NB4 (cell line): Measurements from ENCODE around the gene SPX.

Source experiments
- DNase-seq: peaks from one replicate; pipeline ENCODE4 v3.0.0; 2010; ENCODE audit warnings: low read depth
- H3K4me3 ChIP-seq: one replicate; pipeline ENCODE4 v1.5.1; 2011; ENCODE audit warnings: mild to moderate bottlenecking, low read depth, low read length, moderate library complexity
- MYC ChIP-seq: IDR thresholded peaks from 2 replicates; pipeline ENCODE4 v1.6.1; 2011; ENCODE audit warnings: low read depth, low read length
- POLR2A ChIP-seq: IDR thresholded peaks from 2 replicates; pipeline ENCODE4 v1.6.1; 2011; ENCODE audit warnings: mild to moderate bottlenecking; ENCODE audit not compliant: insufficient read length; ENCODE audit errors: extremely low read depth
- TF ChIP-seq, protein P1 (sequence below): IDR thresholded peaks from one replicate; pipeline ENCODE4 v1.5.1; 2012; ENCODE audit warnings: low read depth, low read length
- TF ChIP-seq, protein P2 (sequence below): IDR thresholded peaks from 2 replicates; pipeline ENCODE4 v1.6.1; 2011; ENCODE audit warnings: low read depth, low read length

The SPX gene

DNA sequence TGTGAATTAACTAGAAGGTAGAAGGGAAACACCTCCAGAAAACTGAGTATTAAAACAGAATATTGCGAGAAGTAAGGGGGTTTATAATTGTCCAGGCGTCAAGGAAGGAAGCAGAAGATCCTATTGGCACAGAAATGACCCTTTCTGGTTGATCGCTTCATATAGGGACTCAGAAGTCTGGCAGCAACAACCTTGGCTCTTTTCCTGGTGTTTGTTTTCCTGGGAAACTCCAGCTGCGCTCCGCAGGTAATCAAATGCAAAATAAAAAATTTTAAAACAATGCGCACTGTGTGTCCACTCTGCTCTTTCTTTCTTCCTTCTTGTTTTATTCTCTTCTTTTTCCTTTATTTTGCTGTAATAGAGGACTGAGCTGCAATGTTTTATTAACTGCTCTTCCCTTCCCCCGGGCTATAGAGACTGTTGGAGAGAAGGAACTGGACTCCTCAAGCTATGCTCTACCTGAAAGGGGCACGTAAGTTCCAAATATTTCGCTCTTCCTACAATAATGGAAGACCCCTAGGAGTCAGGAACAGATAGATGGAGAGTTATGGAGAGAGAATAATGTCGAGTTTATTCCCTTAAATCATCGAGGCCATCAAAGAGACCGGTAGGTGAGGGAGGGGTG lies 737 bp downstream of the SPX start:
- TF ChIP-seq, protein P1, sequence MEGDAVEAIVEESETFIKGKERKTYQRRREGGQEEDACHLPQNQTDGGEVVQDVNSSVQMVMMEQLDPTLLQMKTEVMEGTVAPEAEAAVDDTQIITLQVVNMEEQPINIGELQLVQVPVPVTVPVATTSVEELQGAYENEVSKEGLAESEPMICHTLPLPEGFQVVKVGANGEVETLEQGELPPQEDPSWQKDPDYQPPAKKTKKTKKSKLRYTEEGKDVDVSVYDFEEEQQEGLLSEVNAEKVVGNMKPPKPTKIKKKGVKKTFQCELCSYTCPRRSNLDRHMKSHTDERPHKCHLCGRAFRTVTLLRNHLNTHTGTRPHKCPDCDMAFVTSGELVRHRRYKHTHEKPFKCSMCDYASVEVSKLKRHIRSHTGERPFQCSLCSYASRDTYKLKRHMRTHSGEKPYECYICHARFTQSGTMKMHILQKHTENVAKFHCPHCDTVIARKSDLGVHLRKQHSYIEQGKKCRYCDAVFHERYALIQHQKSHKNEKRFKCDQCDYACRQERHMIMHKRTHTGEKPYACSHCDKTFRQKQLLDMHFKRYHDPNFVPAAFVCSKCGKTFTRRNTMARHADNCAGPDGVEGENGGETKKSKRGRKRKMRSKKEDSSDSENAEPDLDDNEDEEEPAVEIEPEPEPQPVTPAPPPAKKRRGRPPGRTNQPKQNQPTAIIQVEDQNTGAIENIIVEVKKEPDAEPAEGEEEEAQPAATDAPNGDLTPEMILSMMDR, result no peak
- TF ChIP-seq, protein P2, sequence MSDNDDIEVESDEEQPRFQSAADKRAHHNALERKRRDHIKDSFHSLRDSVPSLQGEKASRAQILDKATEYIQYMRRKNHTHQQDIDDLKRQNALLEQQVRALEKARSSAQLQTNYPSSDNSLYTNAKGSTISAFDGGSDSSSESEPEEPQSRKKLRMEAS, result no peak
- TF ChIP-seq MYC (no peak), POLR2A (no peak)
- no peak overlapping the region for H3K4me3 ChIP-seq
- no peak for DNase-seq

DNA sequence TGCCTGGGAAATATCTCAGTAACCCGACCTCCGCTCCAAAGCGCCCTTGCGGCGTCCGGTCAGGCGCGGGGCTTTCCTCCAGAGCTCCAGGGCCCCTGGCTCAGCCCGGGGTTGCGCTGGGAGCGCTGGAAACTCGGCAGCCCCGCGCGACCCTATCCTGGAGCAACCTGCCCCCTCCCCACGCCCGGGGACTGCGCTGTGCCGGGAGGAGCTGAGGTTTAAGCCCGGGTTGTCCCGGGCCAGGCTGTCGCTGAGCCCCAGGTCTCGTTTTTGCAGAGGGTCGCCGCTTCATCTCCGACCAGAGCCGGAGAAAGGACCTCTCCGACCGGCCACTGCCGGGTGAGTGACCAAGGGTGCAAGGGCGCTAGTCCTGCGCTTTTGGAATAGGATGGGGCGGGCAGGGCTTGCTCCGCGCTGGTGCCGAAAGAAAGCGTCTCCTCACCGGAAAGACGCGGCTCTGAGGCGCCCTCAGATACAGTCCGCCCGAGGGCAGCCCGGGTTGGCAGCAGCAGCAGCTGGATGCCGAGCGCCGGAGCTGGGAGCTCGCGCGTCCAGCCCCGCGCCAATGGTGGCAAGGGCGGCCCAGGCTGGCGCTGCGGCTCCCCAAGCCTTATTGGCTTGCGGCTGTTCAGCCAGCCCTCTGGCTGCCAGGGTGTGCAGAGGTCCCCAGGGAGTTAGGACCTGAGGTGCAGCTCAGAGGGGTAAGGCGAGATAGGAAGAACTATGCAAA lies 1.5 kb downstream of the SPX start:
- peak; percentile 87 for DNase-seq
- TF ChIP-seq, protein P2, result no peak
- no peak for TF ChIP-seq POLR2A
- TF ChIP-seq, protein P1, result no peak
- no peak for TF ChIP-seq MYC
- peak overlapping the region; percentile 47 for H3K4me3 ChIP-seq

DNA sequence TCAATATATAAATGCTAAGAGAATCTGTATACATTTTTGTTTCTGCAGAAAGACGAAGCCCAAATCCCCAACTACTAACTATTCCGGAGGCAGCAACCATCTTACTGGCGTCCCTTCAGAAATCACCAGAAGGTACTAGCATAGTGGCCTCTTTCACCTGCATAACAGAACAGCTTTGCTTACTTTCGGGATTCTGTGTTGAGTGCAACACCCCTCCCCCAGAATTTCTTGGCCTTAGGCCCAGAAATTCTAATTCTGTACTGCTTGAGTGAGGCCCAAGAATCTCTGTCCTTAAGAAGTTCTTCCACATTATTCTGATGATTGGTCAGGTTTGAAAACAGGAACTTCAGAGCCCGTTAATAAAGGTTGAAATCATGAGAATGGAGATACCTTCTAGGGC lies 2.9 kb downstream of the SPX start:
- TF ChIP-seq, protein P1, result no peak
- no peak for TF ChIP-seq MYC
- TF ChIP-seq POLR2A, result no peak
- no peak for DNase-seq
- H3K4me3 ChIP-seq, result no peak overlapping the region

DNA sequence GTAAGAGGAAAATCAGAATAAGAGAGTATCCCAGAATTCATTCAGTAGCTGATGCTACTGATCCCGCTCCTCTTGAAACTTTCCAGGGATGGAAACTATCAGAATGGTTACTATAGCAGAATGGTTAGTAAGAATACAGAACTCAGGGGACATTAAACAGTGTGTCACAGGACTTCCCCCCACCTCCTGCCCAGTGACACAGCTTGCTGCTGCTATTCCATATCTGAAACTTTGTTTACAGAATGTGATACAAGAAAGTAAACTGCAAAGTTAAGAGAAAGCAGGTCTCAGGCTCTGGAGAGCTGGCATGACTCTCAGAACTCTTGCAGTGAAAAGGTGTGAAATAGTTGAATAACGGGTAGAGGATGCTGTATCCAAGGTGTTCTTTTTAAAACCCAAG lies 3.4 kb downstream of the SPX start:
- TF ChIP-seq, protein P2, result no peak
- no peak for TF ChIP-seq MYC
- no peak for TF ChIP-seq POLR2A
- TF ChIP-seq, protein P1, result no peak
- DNase-seq, result no peak
- no peak overlapping the region for H3K4me3 ChIP-seq

DNA sequence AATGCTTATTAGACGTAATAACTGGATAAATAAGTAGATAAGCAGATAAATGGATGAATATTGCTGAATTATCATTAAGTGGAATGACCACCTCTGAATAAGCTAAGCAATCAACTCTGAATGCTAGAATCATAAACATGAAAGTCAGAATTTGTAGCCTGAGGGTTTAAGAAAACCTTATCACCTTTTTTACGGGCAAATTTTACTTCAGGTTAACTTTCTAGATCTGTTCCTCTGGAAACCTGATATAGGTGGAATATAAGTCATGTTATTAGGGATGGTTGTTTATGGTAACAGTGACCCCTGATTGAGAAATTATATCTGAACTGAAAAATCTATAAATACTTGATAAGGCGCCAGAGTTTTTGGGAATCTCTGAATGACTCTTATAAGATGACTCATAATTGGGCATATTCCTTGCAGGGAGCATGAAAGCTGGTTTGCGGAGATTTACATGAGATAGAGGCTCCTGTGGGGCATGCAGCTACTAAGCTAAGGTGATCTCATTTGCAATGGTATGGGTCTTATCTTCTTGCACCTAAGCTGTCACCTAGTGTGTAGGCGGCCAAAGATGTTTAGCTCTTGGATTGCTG lies 12.1 kb downstream of the SPX start:
- no peak overlapping the region for H3K4me3 ChIP-seq
- DNase-seq, result no peak
- TF ChIP-seq, protein P1, result no peak
- TF ChIP-seq MYC, result no peak
- TF ChIP-seq, protein P2, result no peak
- no peak for TF ChIP-seq POLR2A

DNA sequence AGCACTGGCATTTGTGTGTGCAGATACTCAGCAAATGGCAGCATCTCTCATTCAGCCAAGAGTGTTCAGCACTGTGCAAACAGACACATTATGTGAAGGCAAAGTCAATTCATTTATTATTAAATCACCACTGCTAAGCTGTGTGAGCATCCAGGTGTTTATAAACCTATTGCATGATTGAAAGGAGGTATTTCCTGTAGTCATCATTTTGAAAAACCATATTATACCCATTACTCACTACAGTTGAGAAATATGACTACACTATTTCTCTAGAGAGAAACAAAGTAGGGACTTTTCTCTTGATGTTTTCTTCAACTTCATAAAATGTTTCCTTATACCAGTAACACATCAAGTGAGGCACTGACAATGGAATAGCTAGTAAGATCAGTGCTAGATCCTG lies 13.7 kb downstream of the SPX start:
- no peak overlapping the region for H3K4me3 ChIP-seq
- no peak for DNase-seq
- TF ChIP-seq, protein P1, result no peak
- no peak for TF ChIP-seq POLR2A
- TF ChIP-seq, protein P2, result no peak
- TF ChIP-seq MYC, result no peak
